Heart left ventricle (tissue), 16 donors: ENCODE data around the gene MCM8. TPM values are rescaled to one million over a fixed set of nuclear protein-coding genes. Genes with fewer than 3 reads are reported as not detected.

Experiments used
- ATAC-seq, 4 donors: fragments of 200-7000 bp; cut with Tn5 transposase; one replicate each; pipeline ENCODE4 v1.9.1; 2020 to 2022; ENCODE audit warnings: moderate library complexity in 4 of 4, mild to moderate bottlenecking in 3 of 4, moderate number of reproducible peaks in 1 of 4
- DNase-seq, 5 donors: peaks; one replicate each; pipeline ENCODE4 v3.0.0-alpha.2; 2020
- H3K27ac ChIP-seq, 12 donors: fragments of 200-600 bp; sonication (generic) in 4 of 12; one replicate each; pipeline versions ENCODE4 v1.5.0 to v1.8.0; 2016 to 2022; ENCODE audit warnings: mild to moderate bottlenecking in 2 of 12
- H3K27me3 ChIP-seq, 9 donors: fragments of 200-600 bp; sonication (generic) in 2 of 9; one replicate each; pipeline versions ENCODE4 v1.5.1 to v1.8.0; 2016 to 2022; ENCODE audit warnings: mild to moderate bottlenecking in 3 of 9
- H3K36me3 ChIP-seq, 9 donors: fragments of 200-600 bp; sonication (generic) in 2 of 9; one replicate each; pipeline versions ENCODE4 v1.5.0 to v1.8.0; 2018 to 2022; ENCODE audit warnings: mild to moderate bottlenecking in 2 of 9
- H3K4me1 ChIP-seq, 12 donors: fragments of 200-600 bp; sonication (generic) in 4 of 12; one replicate each; pipeline versions ENCODE4 v1.5.0 to v1.8.0; 2016 to 2022; ENCODE audit warnings: mild to moderate bottlenecking in 3 of 12
- H3K4me3 ChIP-seq, 12 donors: fragments of 200-600 bp; sonication (generic) in 4 of 12; one replicate each; pipeline versions ENCODE4 v1.5.0 to v1.8.0; 2017 to 2022; ENCODE audit warnings: mild to moderate bottlenecking in 9 of 12, moderate library complexity in 4 of 12
- H3K9me3 ChIP-seq, 12 donors: fragments of 200-600 bp; sonication (generic) in 4 of 12; one replicate each; pipeline versions ENCODE4 v1.5.0 to v1.8.0; 2016 to 2022; ENCODE audit warnings: mild to moderate bottlenecking in 1 of 12
- POLR2A ChIP-seq, 2 donors: fragments of 450-650 bp; IDR thresholded peaks; one replicate each; pipeline ENCODE4 v1.6.1; 2017; ENCODE audit warnings: antibody characterized with exemption in 2 of 2, mild to moderate bottlenecking in 2 of 2, moderate library complexity in 2 of 2
- WGBS, 4 donors: extraction: QIAGEN DNeasy Blood & Tissue Kit in 2 of 4; methylation state at CpG; one replicate each; pipeline versions ENCODE4 v1.1.5 to v1.1.7; 2013 to 2018; 5-methylcytosine and 5-hydroxymethylcytosine counted together
- intact Hi-C, 10 donors: fragments of 100-400 bp; cut with DNase I; formaldehyde crosslinking; loops; one replicate each; pipeline versions ENCODE4 v1.11.1 to v1.14.2; 2022
- polyA plus RNA-seq, 2 donors: library from polyadenylated mRNA; stranded (reverse); fragments of 200-250 nt; gene quantifications; one replicate each; pipeline ENCODE4 v1.2.3, GENCODE V29; 2013
- total RNA-seq, 9 donors: library from RNA; depleted of rRNA in 2 of 9; stranded (reverse); fragments of >200 nt in 2 of 9; fragmentation: NEBNext Ultra II Directional in 3 of 9; extraction: Animal tissue kit (Norgen Biotek cat#: 25700) in 3 of 9; gene quantifications; one replicate each; pipeline versions ENCODE4 v1.1.0 to v1.2.4, GENCODE V29; 2016 to 2023
- TF ChIP-seq, protein P1 (sequence below), 12 donors: fragments of 200-600 bp; sonication (generic) in 4 of 12; IDR thresholded peaks; one replicate each; pipeline versions ENCODE4 v1.5.0 to v1.8.0; 2018 to 2022; ENCODE audit warnings: antibody characterized with exemption in 12 of 12, mild to moderate bottlenecking in 5 of 12
- donor health status: ischemic (EF 13 %, LVEDD 7.1; RV severe dilation, severe dysfunction).
- donor health status: healthy with polysubstance abuse.
- donor health status: DM: no; HTN: yes; CAD: no.
- donor health status: DM: no; HTN: no; CAD: no.
- donor health status: ischemic (EF 25% LVEDD 6.9; RV normal size, moderate dysfunction).
- donor health status: ischemic (EF 25% LVEDD 5.7; RV mildly dilated, moderate dysfunction).
- donor health status: healthy.
- donor health status: DM: yes; HTN: yes; CAD: no.
- donor health status: ischemic (EF 35%, LVEDD 5.7; RV mildly dilated, moderate dysfunction).
- donor health status: nonischemic (EF 11% LVEDD 7.7; RV severe dilation, severe dysfunction).
- donor health status: DM: yes; HTN: yes; CAD: no.
- donor health status: PGD.
- donor health status: ischemic (EF 29% LVEDD 5.4; RV normal size, mild dysfunction).
- donor health status: nonischemic (EF 23%, LVEDD 6.1; RV moderate dilation, normal function).

MCM8 gene
- total and polyA plus RNA-seq, 11 donors, result 1.8 to 8.7 (median 6.5) TPM

- 90 to 96% (median 95%) methylated on average over 4 of the region's 4 CpGs for WGBS, 4 donors
- H3K36me3 ChIP-seq, result peaks cover 0 to 88% (median 76%) of the 10 kb centered on the region in 9 donors
- DNase-seq, result no peak
- H3K9me3 ChIP-seq, result no peaks in the 10 kb centered on the region
- ATAC-seq, result no peak
- peak overlapping the region in 6 of 12 donors; percentile 47 to 90 (median 77) for H3K27ac ChIP-seq
- TF ChIP-seq, protein P1, sequence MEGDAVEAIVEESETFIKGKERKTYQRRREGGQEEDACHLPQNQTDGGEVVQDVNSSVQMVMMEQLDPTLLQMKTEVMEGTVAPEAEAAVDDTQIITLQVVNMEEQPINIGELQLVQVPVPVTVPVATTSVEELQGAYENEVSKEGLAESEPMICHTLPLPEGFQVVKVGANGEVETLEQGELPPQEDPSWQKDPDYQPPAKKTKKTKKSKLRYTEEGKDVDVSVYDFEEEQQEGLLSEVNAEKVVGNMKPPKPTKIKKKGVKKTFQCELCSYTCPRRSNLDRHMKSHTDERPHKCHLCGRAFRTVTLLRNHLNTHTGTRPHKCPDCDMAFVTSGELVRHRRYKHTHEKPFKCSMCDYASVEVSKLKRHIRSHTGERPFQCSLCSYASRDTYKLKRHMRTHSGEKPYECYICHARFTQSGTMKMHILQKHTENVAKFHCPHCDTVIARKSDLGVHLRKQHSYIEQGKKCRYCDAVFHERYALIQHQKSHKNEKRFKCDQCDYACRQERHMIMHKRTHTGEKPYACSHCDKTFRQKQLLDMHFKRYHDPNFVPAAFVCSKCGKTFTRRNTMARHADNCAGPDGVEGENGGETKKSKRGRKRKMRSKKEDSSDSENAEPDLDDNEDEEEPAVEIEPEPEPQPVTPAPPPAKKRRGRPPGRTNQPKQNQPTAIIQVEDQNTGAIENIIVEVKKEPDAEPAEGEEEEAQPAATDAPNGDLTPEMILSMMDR (IDR thresholded peaks at IDR 0.05), result no peak
- TF ChIP-seq POLR2A (IDR thresholded peaks at IDR 0.05), result no peak
- no peaks in the 10 kb centered on the region for H3K27me3 ChIP-seq
- H3K4me3 ChIP-seq, result no peak overlapping the region
- intact Hi-C loops, result no loop called here
- H3K4me1 ChIP-seq, result peaks cover 0 to 63% (median 15%) of the 10 kb centered on the region in 12 donors
These were observed 85.8 kb downstream of the MCM8 start for GRCh38 chr20:6036213-6036612.

GRCh38 chr20:6037082-6037481 is 86.6 kb downstream of the MCM8 start:
- Histone ChIP-seq H3K4me3 (no peak overlapping the region), H3K27ac (peak overlapping the region in 6 of 12 donors; percentile 4 to 76 (median 40)), H3K9me3 (no peaks in the 10 kb centered on the region), H3K27me3 (no peaks in the 10 kb centered on the region), H3K4me1 (peaks cover 0 to 56% (median 12%) of the 10 kb centered on the region in 12 donors), H3K36me3 (peaks cover 0 to 95% (median 84%) of the 10 kb centered on the region in 9 donors)
- no peak for DNase-seq
- 51 to 70% (median 64%) methylated on average over 1 of the region's 1 CpG for WGBS, 4 donors
- no peak for ATAC-seq
- intact Hi-C loops, result no loop called here
- TF ChIP-seq POLR2A (IDR thresholded peaks at IDR 0.05), result no peak
- TF ChIP-seq, protein P1 (IDR thresholded peaks at IDR 0.05), result no peak

DNA sequence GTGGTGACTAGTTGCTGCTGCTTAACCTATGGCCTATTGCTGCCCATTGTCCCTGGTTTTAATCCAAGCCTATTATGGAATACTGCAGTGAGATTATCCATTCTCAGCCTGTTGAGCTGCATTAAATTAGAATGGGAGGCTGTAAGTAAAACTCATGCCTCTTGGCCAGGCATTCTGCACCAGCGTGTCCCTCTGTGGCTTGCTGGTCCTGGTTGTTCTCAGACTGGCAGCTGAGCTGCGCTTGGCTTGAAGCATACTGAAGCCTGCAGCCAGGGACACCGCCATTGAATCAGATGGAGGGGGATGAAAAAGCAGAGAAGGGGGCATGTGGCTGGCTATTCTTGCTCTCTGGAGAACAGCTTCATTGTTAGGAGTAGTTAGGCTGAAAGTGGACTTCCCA is 87.8 kb downstream of the MCM8 start:
- Histone ChIP-seq H3K4me3 (no peak overlapping the region), H3K4me1 (peaks cover 0 to 53% (median 12%) of the 10 kb centered on the region in 12 donors), H3K27ac (peak overlapping the region in 10 of 12 donors; percentile 18 to 76 (median 54)), H3K9me3 (no peaks in the 10 kb centered on the region), H3K36me3 (peaks cover 0 to 89% (median 78%) of the 10 kb centered on the region in 9 donors), H3K27me3 (no peaks in the 10 kb centered on the region)
- WGBS, 4 donors, result 51 to 75% (median 56%) methylated on average over 3 of the region's 3 CpGs
- intact Hi-C loops, result no loop called here
- TF ChIP-seq POLR2A (IDR thresholded peaks at IDR 0.05), result no peak
- TF ChIP-seq, protein P1 (IDR thresholded peaks at IDR 0.05), result no peak
- ATAC-seq (peak; percentile 77 to 83 (median 82)), DNase-seq (peak in 4 of 5 donors; percentile 54 to 78 (median 64))

- Histone ChIP-seq H3K4me3 (no peak overlapping the region), H3K27ac (no peak overlapping the region), H3K4me1 (peaks cover 0 to 38% (median 4%) of the 10 kb centered on the region in 12 donors), H3K9me3 (no peaks in the 10 kb centered on the region), H3K36me3 (peaks cover 0 to 75% (median 64%) of the 10 kb centered on the region in 9 donors), H3K27me3 (no peaks in the 10 kb centered on the region)
- ATAC-seq (no peak), DNase-seq (no peak)
- intact Hi-C loops, result no loop called here
- 73 to 81% (median 78%) methylated on average over 5 of the region's 5 CpGs for WGBS, 4 donors
- no peak for TF ChIP-seq POLR2A (IDR thresholded peaks at IDR 0.05)
- TF ChIP-seq, protein P1 (IDR thresholded peaks at IDR 0.05), result no peak
These were observed 89.3 kb downstream of the MCM8 start for GRCh38 chr20:6039766-6040165.
